GM19099 (cell line): Measurements from ENCODE around the gene HMG20A.

Experiments
- POLR2A ChIP-seq: IDR thresholded peaks from 3 replicates; pipeline ENCODE4 v1.6.1; 2011; ENCODE audit warnings: low read depth; ENCODE audit not compliant: insufficient read length; ENCODE audit errors: extremely low read depth

The HMG20A gene

GRCh38 chr15:77495838-77496596 is 75.3 kb downstream of the HMG20A start:
- TF ChIP-seq POLR2A = no peak

DNA sequence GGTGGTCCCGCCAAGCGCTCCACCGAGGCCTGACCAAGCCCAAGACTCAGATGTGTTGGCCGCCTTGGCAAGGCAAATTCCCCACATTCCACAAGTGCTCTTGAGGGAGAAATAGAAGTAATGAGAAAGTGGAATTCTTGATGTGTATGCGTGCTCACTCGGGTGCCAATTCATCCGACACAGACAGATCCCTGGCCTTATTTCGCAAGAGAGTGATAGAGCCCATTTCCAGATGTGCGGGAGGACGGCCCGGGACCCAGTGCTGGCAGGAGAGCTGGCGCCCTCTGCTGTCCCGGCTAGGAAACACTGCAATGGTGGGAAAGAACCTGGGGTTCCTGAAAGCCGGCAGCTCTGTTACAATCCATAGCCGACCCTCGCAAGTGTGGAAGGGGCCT is 76.0 kb downstream of the HMG20A start:
- TF ChIP-seq POLR2A = no peak

DNA sequence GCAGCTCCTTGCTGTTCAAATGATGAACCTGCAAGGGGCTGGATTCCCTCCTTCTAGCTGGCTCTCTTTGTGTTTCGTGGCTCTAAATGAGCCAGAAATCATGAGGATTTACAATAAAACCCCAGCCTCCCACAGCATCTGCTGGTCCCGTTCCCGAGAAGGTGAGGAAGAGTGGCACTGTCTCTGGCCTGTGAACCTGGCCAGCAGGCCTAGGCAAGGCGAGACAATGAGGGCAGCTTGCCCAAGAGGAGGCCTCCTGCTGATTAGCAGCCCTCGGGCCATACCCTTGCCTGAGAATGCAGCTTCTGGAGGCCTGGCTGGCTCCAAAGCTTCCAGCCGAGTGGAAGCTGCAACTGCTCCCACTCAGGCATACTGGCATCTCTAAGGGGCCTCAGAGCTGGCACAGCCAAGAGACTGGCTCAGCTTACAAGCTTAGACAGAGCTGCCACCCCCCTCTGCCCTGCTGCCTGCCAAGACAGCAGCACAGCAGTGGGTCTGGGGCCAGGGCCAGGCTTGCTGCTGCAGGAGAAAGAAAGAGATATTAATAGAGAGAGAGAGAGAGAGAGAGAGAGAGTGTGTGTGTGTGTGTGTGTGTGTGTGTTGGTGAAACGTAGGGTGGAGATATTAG is 76.5 kb downstream of the HMG20A start:
- no peak for TF ChIP-seq POLR2A

- no peak for TF ChIP-seq POLR2A
Measured at GRCh38 chr15:77497942-77498361, 77.3 kb downstream of the HMG20A start.

DNA sequence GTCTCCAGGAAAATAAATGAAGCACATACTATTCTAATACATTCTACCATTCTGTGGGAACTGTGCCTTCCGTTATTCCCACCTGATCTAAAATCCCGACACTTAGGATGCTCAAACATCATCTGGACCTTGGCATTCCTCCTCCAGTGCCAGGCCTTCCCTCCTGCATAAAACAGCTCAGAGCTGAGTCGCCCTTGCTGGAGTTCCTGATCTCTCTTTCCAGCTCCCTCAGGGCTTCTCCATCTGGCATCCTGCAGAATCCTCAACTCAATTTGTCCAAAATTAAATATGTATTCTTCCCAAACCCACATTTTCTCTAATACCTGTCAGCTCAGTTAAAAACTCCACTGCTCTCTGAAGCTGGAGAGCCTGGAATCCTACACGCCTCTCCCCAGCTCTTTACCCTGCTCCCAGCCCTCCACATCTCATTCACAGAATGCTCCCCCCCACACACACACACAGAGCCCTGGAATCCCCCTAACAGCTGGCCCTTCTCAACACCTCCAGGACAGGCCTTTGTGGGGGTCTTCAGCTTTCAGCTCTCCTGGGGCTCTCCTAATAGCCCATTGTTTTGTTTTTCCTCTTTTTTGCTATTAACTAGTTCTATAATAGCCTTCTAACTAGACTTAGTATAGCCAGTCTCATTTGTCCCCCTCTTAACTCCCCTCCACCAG is 78.5 kb downstream of the HMG20A start:
- no peak for TF ChIP-seq POLR2A

DNA sequence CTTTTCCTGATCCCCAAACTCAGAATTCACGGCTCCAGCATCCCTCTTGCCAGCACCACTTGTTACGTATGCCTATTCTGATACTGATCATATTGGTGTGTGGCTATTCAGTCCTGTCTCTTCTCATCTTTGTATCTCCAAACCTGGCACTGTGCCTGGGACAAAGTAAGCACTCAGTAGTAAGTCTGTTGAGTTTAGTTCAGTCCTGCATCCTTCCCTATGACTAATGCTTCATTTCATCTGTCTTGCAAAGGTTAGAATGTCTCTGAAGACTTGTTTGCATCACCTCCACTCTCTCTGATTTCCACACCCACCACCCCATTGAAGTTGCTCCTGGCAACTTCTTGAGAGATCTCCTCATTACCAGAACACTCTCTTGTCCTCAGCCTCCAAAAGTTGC is 80.3 kb downstream of the HMG20A start:
- TF ChIP-seq POLR2A = no peak

GRCh38 chr15:77502379-77503095 is 81.8 kb downstream of the HMG20A start:
- TF ChIP-seq POLR2A = no peak

GRCh38 chr15:77503240-77503639 is 82.6 kb downstream of the HMG20A start:
- no peak for TF ChIP-seq POLR2A

DNA sequence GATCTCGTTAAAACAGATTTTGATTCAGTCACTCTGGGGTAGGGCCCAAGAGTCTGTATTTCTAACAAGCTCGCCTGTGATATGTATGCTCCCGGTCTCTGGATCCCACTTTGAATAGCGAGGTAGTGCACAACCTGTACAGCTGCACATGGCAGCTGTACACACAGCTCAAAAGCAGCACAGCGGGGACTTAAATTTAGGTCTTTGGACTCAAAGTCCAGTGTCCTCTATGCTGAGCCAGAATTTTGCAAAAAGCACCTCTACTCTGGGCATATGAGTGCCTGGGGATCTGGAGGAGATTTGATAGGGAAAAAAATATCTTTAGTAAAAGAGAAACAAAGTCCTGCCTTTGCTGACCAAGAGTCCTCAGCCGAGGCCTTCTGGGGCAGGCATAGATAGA is 83.1 kb downstream of the HMG20A start:
- TF ChIP-seq POLR2A = no peak

DNA sequence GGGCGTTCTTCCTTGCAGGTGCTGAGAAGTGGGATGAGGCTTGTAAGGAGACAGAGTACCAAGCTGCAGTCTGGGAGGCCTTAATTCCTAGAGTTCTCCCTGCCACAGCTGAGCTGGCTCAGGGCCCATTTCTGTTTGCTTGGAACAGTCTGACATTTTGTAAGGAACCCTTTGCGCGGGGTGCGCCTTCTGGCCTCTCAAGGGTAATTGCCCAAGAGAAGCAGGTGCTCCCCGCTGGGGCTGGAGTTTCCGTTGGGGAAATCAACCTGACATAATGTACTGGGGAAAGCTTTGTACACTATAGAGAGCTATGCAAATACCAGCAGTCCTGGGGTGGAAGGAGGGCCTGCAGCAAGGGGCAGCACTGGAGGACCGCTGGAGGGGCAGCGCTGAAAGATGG is 83.6 kb downstream of the HMG20A start:
- TF ChIP-seq POLR2A = no peak

DNA sequence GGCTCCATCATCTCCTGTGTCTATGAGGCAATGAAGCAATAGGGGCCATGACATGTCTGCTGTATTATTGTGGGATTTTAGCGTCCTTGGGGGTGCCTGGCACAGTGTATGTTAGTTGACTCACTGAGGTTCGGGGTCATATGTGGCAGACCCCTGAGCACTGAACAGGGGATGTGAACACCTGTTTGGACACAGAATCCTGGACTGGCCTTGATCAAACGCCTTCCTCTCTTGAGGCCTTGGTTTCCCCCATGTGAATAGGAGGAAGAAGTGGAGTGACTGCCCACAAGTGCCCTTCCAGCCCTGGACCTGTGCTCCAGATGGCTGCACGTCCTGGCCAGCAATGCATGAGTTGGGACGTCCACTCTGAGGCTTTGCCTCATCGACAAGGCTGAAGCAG is 84.2 kb downstream of the HMG20A start:
- no peak for TF ChIP-seq POLR2A

- no peak for TF ChIP-seq POLR2A
Measured at GRCh38 chr15:77505556-77505955, 84.9 kb downstream of the HMG20A start.

- no peak for TF ChIP-seq POLR2A
Measured at GRCh38 chr15:77506311-77507142, 85.8 kb downstream of the HMG20A start.

DNA sequence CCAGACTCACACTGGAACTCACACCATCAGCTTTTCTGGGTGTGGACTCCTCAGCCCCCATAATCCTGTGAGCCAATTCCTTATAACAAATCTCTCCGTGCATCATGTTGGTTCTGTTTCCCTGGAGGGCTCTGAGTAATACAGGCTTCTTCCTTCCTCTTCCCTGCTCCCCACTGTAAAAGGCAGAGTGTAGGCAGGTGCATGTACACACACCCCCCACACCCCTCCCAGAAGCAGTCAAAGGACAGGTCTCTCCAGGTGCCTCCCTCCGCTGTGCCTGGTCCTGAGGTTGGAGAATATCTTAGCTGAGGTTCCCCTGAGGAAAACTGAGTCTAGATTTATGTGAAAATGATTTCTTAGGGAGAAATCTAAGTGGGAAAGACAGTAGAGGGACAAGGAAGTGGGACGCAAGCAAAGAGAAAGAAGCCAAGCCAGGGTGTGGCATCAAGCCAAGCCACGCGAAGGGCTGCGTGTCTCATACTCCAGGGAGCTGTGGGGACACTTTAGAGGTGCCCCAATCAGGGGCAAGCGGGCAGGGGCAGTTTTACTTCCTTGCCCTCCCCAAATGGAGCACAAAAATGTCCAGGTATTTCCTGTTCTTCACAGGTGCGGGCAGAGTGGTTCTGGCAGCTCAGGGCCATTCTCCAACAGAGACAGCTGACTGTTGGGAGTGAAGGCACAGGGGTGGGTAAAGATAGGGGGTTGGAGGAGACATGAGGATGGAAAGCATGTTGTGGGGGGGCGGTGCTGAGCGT is 86.6 kb downstream of the HMG20A start:
- no peak for TF ChIP-seq POLR2A
